ENCODE measurements around the gene OSGIN1. TPM values are rescaled to one million over a fixed set of nuclear protein-coding genes. Genes with fewer than 3 reads are reported as not detected.
"Not testable (repeated sequence)": the region's sequence is repeated elsewhere in the genome, so short reads cannot be mapped to it uniquely, and the experiment has no call there.

Gene OSGIN1
- total and polyA plus RNA-seq, 12 donors, result 3.2 to 14.5 (median 5.5) TPM

- WGBS, 2 donors, result 63 to 71% methylated on average over 12 of the region's 12 CpGs
- Histone ChIP-seq H3K27me3 (no peaks in the 10 kb centered on the region), H3K4me3 (no peak overlapping the region), H3K4me1 (peaks cover 0 to 20% (median 11%) of the 10 kb centered on the region in 9 donors), H3K27ac (no peak overlapping the region), H3K9me3 (no peaks in the 10 kb centered on the region), H3K36me3 (no peaks in the 10 kb centered on the region)
- ATAC-seq, result no peak
- DNase-seq, result no peak
- intact Hi-C loops (cut with DNase I), result no loop called here
- no peak for TF ChIP-seq CTCF (IDR thresholded peaks at IDR 0.05)
Observed at GRCh38 chr16:83940119-83940518, 12.9 kb upstream of the OSGIN1 start.

GRCh38 chr16:83940630-83941378, 12.2 kb upstream of the OSGIN1 start:
- DNase-seq (no peak), ATAC-seq (no peak)
- 82 to 86% methylated on average over 28 of the region's 28 CpGs for WGBS, 2 donors
- TF ChIP-seq CTCF (IDR thresholded peaks at IDR 0.05), result no peak
- peaks cover 0 to 20% (median 11%) of the 10 kb centered on the region in 9 donors for H3K4me1 ChIP-seq
- intact Hi-C loops (cut with DNase I), result no loop called here
- H3K36me3 ChIP-seq, result no peaks in the 10 kb centered on the region
- no peaks in the 10 kb centered on the region for H3K27me3 ChIP-seq
- no peaks in the 10 kb centered on the region for H3K9me3 ChIP-seq
- no peak overlapping the region for H3K27ac ChIP-seq
- H3K4me3 ChIP-seq, result no peak overlapping the region

- ATAC-seq; H3K36me3 ChIP-seq; H3K27ac ChIP-seq; H3K9me3 ChIP-seq; H3K27me3 ChIP-seq; DNase-seq; intact Hi-C loops (cut with DNase I); H3K4me3 ChIP-seq: not testable (repeated sequence)
- peaks cover 0 to 20% (median 11%) of the 10 kb centered on the region in 9 donors for H3K4me1 ChIP-seq
- 96 to 98% methylated on average over 9 of the region's 9 CpGs for WGBS, 2 donors
Observed at GRCh38 chr16:83941546-83941945, 11.5 kb upstream of the OSGIN1 start.

- no peak for TF ChIP-seq CTCF (IDR thresholded peaks at IDR 0.05)
- Histone ChIP-seq H3K36me3 (no peaks in the 10 kb centered on the region), H3K4me1 (peaks cover 0 to 20% (median 11%) of the 10 kb centered on the region in 9 donors), H3K27me3 (no peaks in the 10 kb centered on the region), H3K4me3 (no peak overlapping the region), H3K9me3 (no peaks in the 10 kb centered on the region), H3K27ac (no peak overlapping the region)
- intact Hi-C loops (cut with DNase I), result no loop called here
- ATAC-seq, result no peak
- WGBS, 2 donors, result 89 to 96% methylated on average over 14 of the region's 14 CpGs
- no peak for DNase-seq
Observed at GRCh38 chr16:83942074-83942473, 11.0 kb upstream of the OSGIN1 start.

Data from heart right ventricle (tissue), 16 donors.